NCI-H187 treated with DMSO at 0.1 percent for 48 hours (cell line): Measurements from ENCODE around the gene DELE1.
"Not testable (repeated sequence)": the region's sequence is repeated elsewhere in the genome, so short reads cannot be mapped to it uniquely, and the experiment has no call there.

Experiments
- DNase-seq: peaks from one replicate; lab custom pipeline; 2025; lab: John Stamatoyannopoulos, UW

The DELE1 gene

GRCh38 chr5:141922827-141923447 lies 734 bp upstream of the DELE1 start:
- DNase-seq: not testable (repeated sequence)

DNA sequence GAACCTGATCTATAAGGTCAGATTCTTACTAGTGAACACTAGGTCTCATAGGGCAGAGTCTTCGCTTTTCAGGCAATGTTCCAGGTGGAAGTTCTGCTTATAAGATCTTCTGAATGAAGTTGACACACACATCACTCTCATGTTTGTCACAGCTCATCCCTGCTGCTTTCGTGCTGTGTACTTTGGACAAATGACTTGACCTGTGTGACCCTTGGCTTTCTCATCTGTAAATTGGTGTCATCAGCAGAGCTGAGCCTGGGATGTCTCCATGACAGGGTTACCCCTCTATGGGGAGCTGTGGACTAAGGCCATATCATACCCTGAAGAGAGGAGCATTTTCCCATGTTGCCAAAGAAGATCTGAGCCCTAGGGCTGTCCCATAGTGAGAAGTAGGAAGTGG lies 2.8 kb downstream of the DELE1 start:
- no peak for DNase-seq

- DNase-seq: no peak
Measured at GRCh38 chr5:141928051-141928450, 4.4 kb downstream of the DELE1 start.

- DNase-seq: no peak
Measured at GRCh38 chr5:141929398-141930058, 5.9 kb downstream of the DELE1 start.

- no peak for DNase-seq
Measured at GRCh38 chr5:141931694-141932093, 8.0 kb downstream of the DELE1 start.

- DNase-seq: no peak
Measured at GRCh38 chr5:141933151-141933550, 9.5 kb downstream of the DELE1 start.

GRCh38 chr5:141934099-141934844 lies 10.6 kb downstream of the DELE1 start:
- DNase-seq: no peak

DNA sequence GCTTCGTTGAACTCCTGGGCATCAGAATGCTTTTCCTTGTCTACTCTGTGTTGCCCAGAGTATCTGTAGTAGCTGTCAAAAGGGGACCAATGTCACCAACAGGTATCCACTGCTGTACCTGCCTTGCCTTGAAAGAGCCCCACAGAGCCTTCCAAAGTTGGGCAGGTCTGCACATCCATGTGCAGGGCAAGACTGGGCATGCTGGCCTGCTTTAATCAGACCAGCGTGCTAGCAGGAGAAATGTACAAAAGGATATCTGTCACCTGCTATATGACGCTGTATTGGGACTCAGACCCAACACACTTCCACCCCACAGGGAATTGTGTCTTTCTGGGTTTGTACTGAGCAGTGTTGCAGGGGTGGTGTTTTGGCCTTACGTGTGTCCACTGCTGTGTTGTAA lies 11.9 kb downstream of the DELE1 start:
- no peak for DNase-seq

DNA sequence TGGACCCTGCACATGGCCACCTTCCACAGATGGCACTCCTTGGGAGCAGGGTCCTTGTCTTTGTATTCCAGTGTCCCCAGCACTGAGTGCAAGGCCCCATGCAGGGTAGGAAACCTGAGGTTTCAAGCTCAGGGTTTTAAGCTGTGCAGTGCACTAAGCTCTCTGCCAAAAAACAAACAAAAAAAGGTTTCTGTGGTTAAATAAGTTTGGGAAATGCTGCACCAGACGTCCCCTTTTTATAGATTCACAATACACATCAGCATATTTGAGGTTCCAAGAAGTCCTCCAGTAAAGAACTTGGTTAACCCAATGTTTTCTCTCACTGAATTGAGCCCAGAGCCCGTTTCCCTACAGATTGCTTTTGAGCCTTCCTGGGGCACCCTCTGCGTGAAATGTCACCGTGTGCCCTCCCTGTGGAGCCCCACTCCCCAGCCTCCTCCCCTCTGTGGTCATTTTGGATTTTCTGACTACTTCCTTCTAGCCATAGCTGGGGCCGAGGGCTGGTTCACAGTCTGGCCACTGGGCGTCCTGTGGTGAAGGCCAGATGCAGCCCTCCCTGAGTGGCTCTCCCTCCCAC lies 17.1 kb downstream of the DELE1 start:
- DNase-seq: no peak

DNA sequence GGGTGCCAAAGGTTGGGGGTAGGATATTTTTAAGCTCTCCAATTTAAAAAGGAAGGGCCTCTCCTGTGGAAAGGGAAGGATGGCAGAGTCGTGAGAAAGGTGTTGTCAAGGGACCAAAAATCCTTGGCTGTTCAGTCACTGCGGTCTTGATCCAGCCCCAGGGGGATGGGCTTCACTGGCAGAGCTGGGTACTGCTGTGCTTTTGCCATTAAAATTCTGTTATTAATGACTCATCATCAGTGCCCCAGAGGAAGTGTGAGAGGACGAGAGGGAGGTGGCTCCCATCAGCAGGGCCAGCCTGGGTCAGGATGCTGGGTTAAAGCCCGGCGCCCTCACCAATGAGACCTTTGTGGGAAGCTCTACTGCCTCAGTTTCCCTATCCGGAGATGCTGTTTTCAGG lies 17.6 kb downstream of the DELE1 start:
- DNase-seq: no peak

GRCh38 chr5:141941779-141942178 lies 18.1 kb downstream of the DELE1 start:
- no peak for DNase-seq

- no peak for DNase-seq
Measured at GRCh38 chr5:141942185-141942857, 18.6 kb downstream of the DELE1 start.

GRCh38 chr5:141944076-141944475 lies 20.4 kb downstream of the DELE1 start:
- no peak for DNase-seq

GRCh38 chr5:141945511-141946051 lies 21.9 kb downstream of the DELE1 start:
- no peak for DNase-seq

GRCh38 chr5:141947316-141947715 lies 23.6 kb downstream of the DELE1 start:
- DNase-seq: no peak

DNA sequence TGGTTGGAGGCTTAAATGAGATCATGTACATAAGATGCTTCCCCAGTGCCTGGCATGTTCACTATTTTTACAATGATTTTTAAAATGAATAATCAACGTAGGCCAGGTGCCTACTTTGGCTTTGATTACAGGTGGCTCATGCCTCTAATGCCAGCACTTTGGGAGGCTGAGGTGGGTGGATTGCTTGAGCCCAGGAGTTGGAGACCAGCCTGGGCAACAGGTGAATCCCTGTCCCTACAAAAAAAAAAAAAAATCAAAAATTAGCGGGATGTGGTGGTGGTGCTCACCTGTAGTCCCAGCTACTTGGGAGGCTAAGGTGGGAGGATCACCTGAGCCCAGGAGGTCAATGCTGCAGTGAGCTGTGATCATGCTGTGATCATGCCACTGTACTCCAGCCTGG lies 25.1 kb downstream of the DELE1 start:
- no peak for DNase-seq

- DNase-seq: no peak
Measured at GRCh38 chr5:141949511-141949910, 25.8 kb downstream of the DELE1 start.

GRCh38 chr5:141950207-141951005 lies 26.7 kb downstream of the DELE1 start:
- no peak for DNase-seq

GRCh38 chr5:141951332-141951781 lies 27.7 kb downstream of the DELE1 start:
- no peak for DNase-seq

DNA sequence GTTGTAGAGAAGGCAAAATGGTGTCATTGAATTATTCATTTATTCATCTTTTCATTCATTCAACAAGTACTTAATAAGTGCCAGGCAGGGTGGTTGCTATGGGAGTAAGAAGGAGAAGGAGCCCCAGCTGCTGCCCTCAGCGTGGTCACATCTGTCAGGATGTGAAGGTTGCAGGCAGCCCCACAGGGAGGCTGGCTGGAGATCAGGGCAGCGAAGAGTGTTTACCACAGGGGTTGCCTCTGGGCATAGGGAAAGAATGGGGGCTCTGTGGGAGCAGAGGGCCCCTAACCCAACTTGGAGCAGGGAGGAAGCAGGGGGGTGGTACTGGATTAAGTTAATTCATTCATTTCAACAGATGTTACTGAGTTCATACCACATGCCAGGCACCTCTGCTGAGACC lies 28.3 kb downstream of the DELE1 start:
- no peak for DNase-seq

GRCh38 chr5:141954194-141954593 lies 30.5 kb downstream of the DELE1 start:
- DNase-seq: no peak
